PFSK-1 (cell line): ENCODE results near the gene ZMAT5.

Source experiments
- FOXP2 ChIP-seq: optimal IDR thresholded peaks from 2 replicates; pipeline ENCODE3; 2011; ENCODE audit warnings: borderline replicate concordance, control low read depth, inconsistent platforms; ENCODE audit not compliant: insufficient read depth; ENCODE audit errors: extremely low read length, extremely low read depth
- POLR2AphosphoS5 ChIP-seq: IDR thresholded peaks from 2 replicates; pipeline ENCODE4 v1.6.1; 2012; ENCODE audit warnings: low read depth, mild to moderate bottlenecking, control low read depth, low read length, moderate library complexity
- TAF1 ChIP-seq: IDR thresholded peaks from 2 replicates; pipeline ENCODE4 v1.6.1; 2012; ENCODE audit warnings: low read length, control low read depth, borderline replicate concordance; ENCODE audit not compliant: insufficient read depth

- TF ChIP-seq FOXP2 (no peak), TAF1 (peak; percentile 81; the same call in 1 of the 2 replicates), POLR2AphosphoS5 (peak; percentile 82)
Measured at GRCh38 chr22:29766632-29767170, at the start of gene ZMAT5.
